ENCODE measurements around the gene IKBKE. TPM values are rescaled to one million over a fixed set of nuclear protein-coding genes. Genes with fewer than 3 reads are reported as not detected.
A peak's percentile ranks its signal among the peaks of the same experiment; 100 is the strongest.

Gene IKBKE
- total and polyA plus RNA-seq, 2 donors (not counting 3 experiments of a cell fraction or from before 2014, with no cell fraction given) = 17.9 to 20.7 TPM

DNA sequence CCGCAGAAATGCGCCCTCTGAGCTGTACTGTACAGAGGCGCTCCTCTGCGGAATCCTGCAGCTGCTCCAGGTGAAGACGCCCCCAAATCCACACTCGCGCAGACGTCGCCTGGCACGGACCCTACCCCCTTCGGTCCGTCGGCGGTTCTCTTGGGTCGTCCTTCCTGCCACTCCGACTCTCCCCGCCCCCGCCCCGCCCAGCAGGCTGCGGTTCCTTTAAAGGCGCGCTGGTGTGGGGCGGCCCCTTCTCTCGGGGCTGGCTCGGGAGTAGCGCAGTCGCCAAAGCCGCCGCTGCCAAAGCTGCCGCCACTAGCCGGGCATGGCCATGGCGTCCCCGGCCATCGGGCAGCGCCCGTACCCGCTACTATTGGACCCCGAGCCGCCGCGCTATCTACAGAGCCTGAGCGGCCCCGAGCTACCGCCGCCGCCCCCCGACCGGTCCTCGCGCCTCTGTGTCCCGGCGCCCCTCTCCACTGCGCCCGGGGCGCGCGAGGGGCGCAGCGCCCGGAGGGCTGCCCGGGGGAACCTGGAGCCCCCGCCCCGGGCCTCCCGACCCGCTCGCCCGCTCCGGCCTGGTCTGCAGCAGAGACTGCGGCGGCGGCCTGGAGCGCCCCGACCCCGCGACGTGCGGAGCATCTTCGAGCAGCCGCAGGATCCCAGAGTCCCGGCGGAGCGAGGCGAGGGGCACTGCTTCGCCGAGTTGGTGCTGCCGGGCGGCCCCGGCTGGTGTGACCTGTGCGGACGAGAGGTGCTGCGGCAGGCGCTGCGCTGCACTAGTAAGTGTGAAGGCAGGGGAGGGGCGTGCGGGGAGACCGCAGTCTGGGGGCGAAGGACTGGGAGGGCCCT lies 37.2 kb downstream of the IKBKE start, which contains the start of gene RASSF5:
RASSF5 (plus strand) TSS at position 248 of the 846 bp plus-strand sequence; CDS start at position 320, 72 bp downstream.
- peak within 1 kb of the TSS in 1 of 3 experiments; percentile 27 for H3K4me3 ChIP-seq (replicated peaks in 1 of 3; ENCODE audit: insufficient read depth in 1 of 3, low read depth in 1 of 3, low read length in 3 of 3)
- H3K27ac ChIP-seq (ENCODE audit: insufficient read depth, low read depth, low read length) = no peak within 1 kb of the TSS
- ChIA-PET CTCF (interaction anchor here (0.8 to 1.7 kb wide), 10 partner anchors 10 to 405 kb away, joined by 3 to 12 read pairs (median 4); no protein-coding TSS in a partner anchor), POLR2A (interaction anchor here (0.6 kb wide), 1 partner anchor 13 kb away, joined by 5 read pairs; no protein-coding TSS in a partner anchor)
- DNase-seq (ENCODE audit: low read depth, low spot score) = peak; percentile 29
- H3K9me1 ChIP-seq (replicated peaks; ENCODE audit: control insufficient read depth, extremely low read depth, insufficient read depth, low read length) = no peaks in the 10 kb centered on the region
- no peak within 1 kb of the TSS for H3K9ac ChIP-seq (replicated peaks; ENCODE audit: extremely low read depth, insufficient read depth, low read length)
- peaks cover 65 to 75% of the 10 kb centered on the region in 2 experiments for H3K27me3 ChIP-seq (ENCODE audit: control insufficient read depth in 2 of 2, insufficient read depth in 2 of 2, low read length in 2 of 2)
- TF ChIP-seq, protein P1, sequence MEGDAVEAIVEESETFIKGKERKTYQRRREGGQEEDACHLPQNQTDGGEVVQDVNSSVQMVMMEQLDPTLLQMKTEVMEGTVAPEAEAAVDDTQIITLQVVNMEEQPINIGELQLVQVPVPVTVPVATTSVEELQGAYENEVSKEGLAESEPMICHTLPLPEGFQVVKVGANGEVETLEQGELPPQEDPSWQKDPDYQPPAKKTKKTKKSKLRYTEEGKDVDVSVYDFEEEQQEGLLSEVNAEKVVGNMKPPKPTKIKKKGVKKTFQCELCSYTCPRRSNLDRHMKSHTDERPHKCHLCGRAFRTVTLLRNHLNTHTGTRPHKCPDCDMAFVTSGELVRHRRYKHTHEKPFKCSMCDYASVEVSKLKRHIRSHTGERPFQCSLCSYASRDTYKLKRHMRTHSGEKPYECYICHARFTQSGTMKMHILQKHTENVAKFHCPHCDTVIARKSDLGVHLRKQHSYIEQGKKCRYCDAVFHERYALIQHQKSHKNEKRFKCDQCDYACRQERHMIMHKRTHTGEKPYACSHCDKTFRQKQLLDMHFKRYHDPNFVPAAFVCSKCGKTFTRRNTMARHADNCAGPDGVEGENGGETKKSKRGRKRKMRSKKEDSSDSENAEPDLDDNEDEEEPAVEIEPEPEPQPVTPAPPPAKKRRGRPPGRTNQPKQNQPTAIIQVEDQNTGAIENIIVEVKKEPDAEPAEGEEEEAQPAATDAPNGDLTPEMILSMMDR (IDR thresholded peaks at IDR 0.05; ENCODE audit: extremely low read depth in 1 of 2, insufficient read depth in 1 of 2, low read depth in 1 of 2, low read length in 2 of 2) = no peak
- TF ChIP-seq EZH2 (IDR thresholded peaks at IDR 0.05; ENCODE audit: borderline replicate concordance, low read depth, low read length, severe bottlenecking) = peak; percentile 61
- no peaks in the 10 kb centered on the region for H3K36me3 ChIP-seq (ENCODE audit: control insufficient read depth in 2 of 2, extremely low read depth in 1 of 2, insufficient read depth in 2 of 2, low read length in 2 of 2)
- dilution Hi-C loops (cut with MboI; ENCODE audit: extremely low pct_ligation_motif_present, low sequenced_read_pairs) (no loop called here), intact Hi-C loops (cut with micrococcal nuclease) (no loop called here)
- no peaks in the 10 kb centered on the region for H3K79me2 ChIP-seq (ENCODE audit: control insufficient read depth, insufficient read depth, low read length)
- FAIRE-seq = no peak
- H3K4me2 ChIP-seq (ENCODE audit: insufficient read depth, low read length) = peak within 1 kb of the TSS; percentile 28
- no peaks in the 10 kb centered on the region for H4K20me1 ChIP-seq (replicated peaks; ENCODE audit: control insufficient read depth, extremely low read depth, insufficient read depth, low read length)
- BruUV-seq (replicated peaks) = no TSS peak
- no peaks in the 10 kb centered on the region for H3K9me3 ChIP-seq (replicated peaks; ENCODE audit: control insufficient read depth, insufficient read depth, low read length)
- H3K4me1 ChIP-seq (ENCODE audit: control insufficient read depth, extremely low read depth, insufficient read depth, low read length) = no peaks in the 10 kb centered on the region
- H2AFZ ChIP-seq (ENCODE audit: low read depth, low read length) = peak within 1 kb of the TSS; percentile 1

All from endothelial cell of umbilical vein (primary cell).